Measurements from ENCODE around the gene NODAL.

Gene NODAL

DNA sequence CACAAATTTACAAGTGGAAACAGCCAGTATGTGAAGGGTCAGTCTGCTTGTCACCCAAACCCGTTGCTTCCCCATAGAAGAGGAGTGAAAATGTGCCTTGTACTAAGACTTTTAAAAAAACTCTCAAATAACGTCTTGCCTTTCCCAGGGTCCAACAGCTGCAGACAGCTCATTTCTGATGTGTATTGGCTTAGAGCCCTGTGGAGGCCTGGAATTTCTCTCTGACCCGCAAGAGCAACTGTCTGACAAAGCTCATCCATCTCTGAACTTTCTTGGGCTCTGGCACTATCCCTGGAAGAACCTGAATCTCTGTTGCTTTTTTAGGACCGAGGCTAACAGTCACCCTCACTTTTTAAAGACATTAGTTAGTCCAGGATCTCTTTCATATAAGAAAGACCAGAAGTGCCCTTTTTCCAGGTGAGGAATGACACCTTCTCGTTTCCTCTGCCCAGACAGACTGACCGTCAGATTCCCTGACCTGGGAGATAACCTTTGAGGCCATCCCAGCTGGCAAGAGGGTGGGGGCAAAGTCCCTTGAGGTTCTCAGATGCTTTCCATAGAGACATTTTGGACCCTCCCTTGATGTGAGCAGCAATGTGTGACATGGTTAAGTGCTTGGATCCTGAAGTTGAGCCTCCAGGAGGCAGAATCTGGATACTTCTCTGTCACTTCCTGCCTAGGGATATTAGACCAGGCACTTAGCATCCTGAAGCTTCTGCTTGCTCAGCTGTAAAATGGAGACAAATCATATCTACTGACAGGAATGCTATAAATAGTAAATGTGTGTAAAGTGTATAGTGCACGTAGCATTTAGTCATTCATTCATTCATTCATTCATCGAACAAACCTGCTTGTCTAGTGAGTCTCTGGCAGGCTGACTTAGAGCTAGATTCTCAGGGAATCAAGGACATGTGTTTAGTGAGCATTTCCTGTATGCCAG, 4.5 kb upstream of the NODAL start:
- Histone ChIP-seq H3K4me1 (ENCODE audit: control insufficient read depth, low read length) (no peaks in the 10 kb centered on the region), H3K27ac (ENCODE audit: low read depth, low read length) (no peak overlapping the region), H3K4me3 (ENCODE audit: low read length) (no peak overlapping the region), H4K20me1 (ENCODE audit: control insufficient read depth, insufficient read depth, low read depth, low read length) (no peaks in the 10 kb centered on the region), H3K79me2 (ENCODE audit: control insufficient read depth, low read length) (no peaks in the 10 kb centered on the region), H3K27me3 (ENCODE audit: control insufficient read depth, low read length) (peaks cover 16% of the 10 kb centered on the region; the same call in 1 of the 2 replicates), H3F3A (ENCODE audit: control insufficient read depth, insufficient read depth) (no peaks in the 10 kb centered on the region), H3K36me3 (ENCODE audit: control insufficient read depth, low read length) (no peaks in the 10 kb centered on the region), H3K9me3 (ENCODE audit: control insufficient read depth, insufficient read depth, low read length) (no peaks in the 10 kb centered on the region), H3K9me2 (replicated peaks; ENCODE audit: control insufficient read depth, low read length) (no peaks in the 10 kb centered on the region), H3K4me2 (ENCODE audit: low read length) (no peak overlapping the region)
- no peak for TF ChIP-seq CTCF (IDR thresholded peaks at IDR 0.05; ENCODE audit: low read depth, low read length, poor library complexity, severe bottlenecking)
- TF ChIP-seq EZH2phosphoT487 (IDR thresholded peaks at IDR 0.05; ENCODE audit: borderline replicate concordance, low read length) = no peak

DNA sequence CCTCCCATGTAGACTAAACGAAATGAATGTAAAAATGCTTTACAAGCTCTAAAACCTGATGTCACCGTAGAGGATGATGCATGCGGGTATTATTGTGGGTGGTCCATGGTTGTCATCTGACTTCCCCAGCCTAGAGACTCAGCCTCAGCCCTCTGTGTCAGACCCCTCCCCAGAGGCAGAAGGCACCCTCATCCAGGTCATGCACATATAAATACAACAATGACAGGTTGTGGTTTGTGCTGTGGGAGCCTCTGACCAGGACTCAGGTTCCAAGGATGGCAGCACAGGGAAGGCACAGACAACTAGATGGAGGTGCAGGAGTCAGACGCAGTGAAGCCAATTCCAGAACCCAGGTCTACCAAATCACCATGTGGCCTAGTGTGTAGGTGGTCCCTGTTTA, 3.3 kb upstream of the NODAL start:
- no peaks in the 10 kb centered on the region for H3K4me1 ChIP-seq (ENCODE audit: control insufficient read depth, low read length)
- no peak overlapping the region for H3K4me3 ChIP-seq (ENCODE audit: low read length)
- TF ChIP-seq EZH2phosphoT487 (IDR thresholded peaks at IDR 0.05; ENCODE audit: borderline replicate concordance, low read length) (no peak), CTCF (IDR thresholded peaks at IDR 0.05; ENCODE audit: low read depth, low read length, poor library complexity, severe bottlenecking) (no peak)
- peaks cover 16% of the 10 kb centered on the region; the same call in 1 of the 2 replicates for H3K27me3 ChIP-seq (ENCODE audit: control insufficient read depth, low read length)
- no peaks in the 10 kb centered on the region for H3K9me2 ChIP-seq (replicated peaks; ENCODE audit: control insufficient read depth, low read length)
- H4K20me1 ChIP-seq (ENCODE audit: control insufficient read depth, insufficient read depth, low read depth, low read length) = no peaks in the 10 kb centered on the region
- no peak overlapping the region for H3K27ac ChIP-seq (ENCODE audit: low read depth, low read length)
- no peaks in the 10 kb centered on the region for H3F3A ChIP-seq (ENCODE audit: control insufficient read depth, insufficient read depth)
- H3K79me2 ChIP-seq (ENCODE audit: control insufficient read depth, low read length) = no peaks in the 10 kb centered on the region
- H3K4me2 ChIP-seq (ENCODE audit: low read length) = no peak overlapping the region
- no peaks in the 10 kb centered on the region for H3K9me3 ChIP-seq (ENCODE audit: control insufficient read depth, insufficient read depth, low read length)
- H3K36me3 ChIP-seq (ENCODE audit: control insufficient read depth, low read length) = no peaks in the 10 kb centered on the region

DNA sequence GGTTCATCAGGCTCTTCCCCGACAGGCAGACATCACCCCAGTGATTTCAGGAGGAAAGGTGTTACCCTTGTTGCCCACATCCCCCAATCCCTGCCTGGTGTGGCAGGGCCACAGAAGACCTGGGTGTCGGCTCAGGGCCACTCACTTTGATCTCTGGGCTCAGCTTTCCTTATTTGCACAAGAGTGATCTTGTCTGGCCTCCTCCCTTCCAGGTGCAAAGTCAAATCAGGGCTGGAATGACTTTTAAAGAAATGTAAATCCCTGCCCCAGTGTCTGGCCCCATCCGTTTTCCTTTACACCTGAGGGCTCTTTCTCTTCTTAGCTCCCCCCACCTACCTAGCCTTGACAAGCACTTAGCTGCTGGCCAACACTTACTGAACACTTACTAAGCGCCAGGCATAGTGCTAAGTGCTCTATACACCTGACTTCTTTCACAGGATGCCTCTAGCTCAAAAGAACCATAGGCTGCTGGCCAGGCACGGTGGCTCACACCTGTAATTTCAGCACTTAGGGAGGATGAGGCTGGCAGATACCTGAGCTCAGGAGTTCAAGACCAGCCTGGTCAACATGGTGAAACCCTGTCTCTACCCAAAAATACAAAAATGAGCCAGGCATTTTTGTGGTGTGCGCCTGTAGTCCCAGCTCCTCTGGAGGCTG, 979 bp upstream of the NODAL start:
- Histone ChIP-seq H3K27me3 (ENCODE audit: control insufficient read depth, low read length) (peaks cover 16% of the 10 kb centered on the region; the same call in 1 of the 2 replicates), H3K9me3 (ENCODE audit: control insufficient read depth, insufficient read depth, low read length) (no peaks in the 10 kb centered on the region), H4K20me1 (ENCODE audit: control insufficient read depth, insufficient read depth, low read depth, low read length) (no peaks in the 10 kb centered on the region), H3K9me2 (replicated peaks; ENCODE audit: control insufficient read depth, low read length) (no peaks in the 10 kb centered on the region), H3K4me1 (ENCODE audit: control insufficient read depth, low read length) (no peaks in the 10 kb centered on the region), H3F3A (ENCODE audit: control insufficient read depth, insufficient read depth) (no peaks in the 10 kb centered on the region), H3K36me3 (ENCODE audit: control insufficient read depth, low read length) (no peaks in the 10 kb centered on the region), H3K79me2 (ENCODE audit: control insufficient read depth, low read length) (no peaks in the 10 kb centered on the region), H3K4me3 (ENCODE audit: low read length) (no peak overlapping the region), H3K4me2 (ENCODE audit: low read length) (no peak overlapping the region), H3K27ac (ENCODE audit: low read depth, low read length) (no peak overlapping the region)
- TF ChIP-seq EZH2phosphoT487 (IDR thresholded peaks at IDR 0.05; ENCODE audit: borderline replicate concordance, low read length) = no peak
- no peak for TF ChIP-seq CTCF (IDR thresholded peaks at IDR 0.05; ENCODE audit: low read depth, low read length, poor library complexity, severe bottlenecking)

All from DOHH2 (cell line).